ENCODE results near the gene DOLK.

The DOLK gene

GRCh38 chr9:128906741-128907140, 40.7 kb downstream of the DOLK start:
- DNase-seq (ENCODE audit: low read depth in 2 of 2) = no peak

GRCh38 chr9:128905964-128906363, 41.4 kb downstream of the DOLK start:
- no peak for DNase-seq (ENCODE audit: low read depth in 2 of 2)

GRCh38 chr9:128903871-128904620, 43.4 kb downstream of the DOLK start:
- DNase-seq (ENCODE audit: low read depth in 2 of 2) = no peak

DNA sequence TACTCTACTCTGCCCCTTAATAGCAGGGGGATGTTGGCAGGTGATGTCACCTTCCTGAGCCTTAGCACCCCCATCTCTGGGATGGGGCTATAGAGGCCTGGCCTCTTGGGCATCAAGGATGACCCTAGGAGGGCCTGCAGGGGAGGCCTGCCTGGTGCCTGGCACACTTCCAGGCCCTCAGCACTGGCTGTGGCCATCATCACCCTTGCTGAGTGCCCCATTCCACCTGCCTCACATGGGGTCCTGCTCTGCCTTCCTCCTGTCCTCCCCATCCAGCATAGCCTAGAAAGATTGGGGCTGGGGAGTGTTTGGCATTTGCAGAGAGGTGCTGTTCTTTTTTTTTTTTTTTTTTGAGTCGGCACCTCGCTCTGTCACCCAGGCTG, 44.3 kb downstream of the DOLK start:
- no peak for DNase-seq (ENCODE audit: low read depth in 2 of 2)

DNA sequence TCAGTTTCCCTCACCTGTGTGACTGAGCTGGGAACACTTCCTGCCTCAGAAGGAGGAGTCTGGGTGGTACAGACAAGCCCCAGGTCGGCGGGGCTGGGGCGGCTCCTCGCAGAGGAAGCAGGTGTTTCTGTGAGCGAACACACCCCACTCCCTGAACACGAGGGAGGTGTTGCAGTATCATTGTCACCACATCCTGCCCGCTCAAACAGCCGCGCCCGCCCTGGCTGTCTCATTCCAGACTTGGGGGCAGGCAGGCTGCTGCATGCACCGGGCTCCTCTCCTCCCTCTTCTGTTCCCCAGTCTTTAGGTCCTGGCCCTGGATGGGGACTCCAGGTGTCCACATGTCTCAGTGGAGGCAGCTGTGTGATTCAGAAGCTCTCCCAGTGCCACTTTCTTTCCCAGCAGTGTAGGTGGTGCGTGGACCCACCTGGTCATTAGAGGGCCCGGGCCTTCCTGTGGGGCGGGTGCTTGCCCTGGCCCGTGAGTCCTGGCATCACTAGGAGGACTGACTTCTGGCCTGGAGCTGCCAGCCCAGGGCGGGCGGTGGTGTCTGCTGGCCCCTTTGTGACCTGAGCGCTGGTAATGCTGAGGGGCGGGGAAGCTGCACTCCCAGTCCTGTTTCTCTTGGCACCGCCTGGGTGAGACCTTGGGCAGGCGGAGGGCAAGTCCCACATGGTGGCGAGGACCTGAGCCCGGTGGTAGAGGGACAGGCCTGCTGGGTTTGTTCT, 44.9 kb downstream of the DOLK start:
- DNase-seq (ENCODE audit: low read depth in 2 of 2) = peak; percentile 73 to 76

DNA sequence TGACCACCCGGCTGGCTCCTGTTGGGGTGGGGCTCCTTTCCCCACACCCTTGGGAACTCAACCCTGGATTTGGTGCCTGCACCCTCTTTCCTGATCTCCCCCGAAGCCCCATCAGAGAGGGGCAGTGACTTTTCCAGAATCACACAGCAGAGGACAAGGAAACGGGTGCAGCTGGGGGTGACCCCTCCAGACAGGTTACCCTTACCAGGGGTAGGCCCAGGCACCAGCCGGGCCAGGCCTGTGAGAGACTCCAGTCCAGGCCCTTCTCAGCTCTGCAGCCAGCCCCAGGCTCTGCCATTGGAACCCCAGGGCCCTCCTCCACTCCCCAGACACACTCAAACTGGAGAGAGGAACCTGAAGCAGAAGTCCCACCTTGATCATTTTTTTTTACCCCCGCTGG, 45.6 kb downstream of the DOLK start:
- DNase-seq (ENCODE audit: low read depth in 2 of 2) = no peak

DNA sequence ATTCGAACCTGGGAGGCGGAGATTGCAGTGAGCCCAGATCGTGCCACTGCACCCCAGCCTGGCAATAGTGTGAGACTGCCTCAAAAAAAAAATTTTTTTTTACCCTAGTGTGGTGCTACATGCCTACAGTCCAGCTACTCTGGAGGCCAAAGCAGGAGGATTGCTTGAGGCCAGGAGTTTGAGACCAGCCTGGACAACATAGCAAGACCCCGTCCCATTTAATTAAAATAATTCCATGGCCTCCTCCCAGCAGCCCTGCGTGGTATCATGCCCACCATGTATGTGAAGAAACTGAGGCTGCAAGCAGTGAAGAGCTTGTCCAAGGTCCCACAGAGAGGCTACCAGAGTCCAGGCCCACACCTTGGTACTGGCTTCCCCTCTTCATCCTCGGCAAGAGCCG, 46.0 kb downstream of the DOLK start:
- DNase-seq (ENCODE audit: low read depth in 2 of 2) = no peak

DNA sequence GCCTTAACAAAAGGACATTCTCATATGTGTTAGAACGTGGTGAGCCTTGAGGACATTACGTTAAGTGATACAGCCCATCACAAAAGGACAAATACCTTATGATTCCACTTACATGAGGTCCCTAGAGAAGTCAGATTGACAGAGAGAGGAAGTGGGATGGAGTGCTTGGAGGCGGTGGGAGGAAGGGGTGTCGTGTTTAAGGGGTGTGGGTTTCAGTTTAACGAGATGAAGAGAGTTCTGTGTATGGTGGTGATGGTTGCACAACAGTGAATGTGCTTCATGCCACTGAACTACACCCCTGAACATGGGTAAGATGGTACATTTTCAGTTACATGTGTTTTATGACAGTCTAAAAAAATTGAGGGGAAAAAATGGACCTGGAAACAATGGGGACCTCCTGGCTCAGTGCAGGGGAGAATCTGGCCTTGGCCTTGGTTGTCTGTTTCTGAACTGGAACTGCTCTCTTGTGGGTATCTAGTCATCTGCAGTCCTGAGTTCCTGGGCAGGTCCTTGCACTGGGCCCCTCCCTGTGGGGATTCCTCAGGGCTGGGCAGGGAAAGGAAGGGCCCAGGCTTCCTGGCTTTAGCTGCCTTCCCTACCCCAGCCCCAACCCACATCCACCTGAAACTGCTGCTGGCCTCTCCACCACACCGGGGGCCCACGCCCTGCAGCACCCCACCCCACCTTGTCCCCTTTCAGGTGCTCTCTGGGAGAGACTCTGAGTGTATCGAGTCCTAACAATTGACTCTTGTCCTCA, 47.7 kb downstream of the DOLK start:
- no peak for DNase-seq (ENCODE audit: low read depth in 2 of 2)

GRCh38 chr9:128898845-128899565, 48.4 kb downstream of the DOLK start:
- no peak for DNase-seq (ENCODE audit: low read depth in 2 of 2)

- no peak for DNase-seq (ENCODE audit: low read depth in 2 of 2)
Observed at GRCh38 chr9:128898382-128898781, 49.0 kb downstream of the DOLK start.

DNA sequence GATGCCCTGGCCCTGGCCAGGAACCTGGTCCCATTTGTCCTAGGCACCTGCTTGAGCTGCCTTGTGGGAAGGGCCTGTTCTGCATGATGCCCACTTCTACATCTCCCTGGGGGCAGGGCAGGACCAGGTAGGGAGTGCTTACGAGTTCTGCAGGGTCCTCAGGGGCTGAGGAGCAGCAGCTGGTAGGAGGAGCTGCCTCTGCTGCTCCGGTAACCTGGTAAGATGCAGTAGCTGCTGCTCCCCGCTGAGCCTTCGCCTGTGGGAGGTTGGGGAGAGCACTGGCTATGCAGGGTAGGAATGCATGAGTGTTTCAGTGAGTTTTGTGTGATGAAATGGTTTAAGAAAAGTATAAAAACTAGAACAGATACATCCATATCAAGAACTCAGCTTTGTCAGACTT, 51.8 kb downstream of the DOLK start:
- no peak for DNase-seq (ENCODE audit: low read depth in 2 of 2)

Data from stimulated activated CD4-positive, alpha-beta T cell treated with anti-CD3 and anti-CD28 coated beads, Interleukin-4, amount 100 ng/mL, for 48 hours (primary cell).